Measurements from ENCODE around the gene VWC2L.

Gene VWC2L

DNA sequence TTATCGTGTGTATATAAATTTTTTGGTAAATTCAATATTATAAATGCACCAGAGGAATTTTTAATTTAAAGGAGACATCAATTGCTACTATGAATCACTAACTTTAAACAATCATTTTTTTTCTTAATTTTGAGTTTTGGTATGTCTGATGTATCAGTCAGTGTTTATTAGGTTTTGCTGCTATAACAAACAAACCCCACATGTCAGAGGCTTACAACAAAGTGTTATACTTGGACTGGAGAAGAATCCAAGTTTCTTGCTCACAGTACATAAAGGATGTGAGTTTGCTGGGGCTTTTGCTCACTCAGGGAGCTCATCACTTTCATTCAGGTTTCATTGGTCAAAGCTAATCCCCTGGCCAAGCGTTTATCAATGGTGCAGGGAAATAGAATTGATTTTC is 81.8 kb downstream of the VWC2L start:
- TF ChIP-seq, protein P1, sequence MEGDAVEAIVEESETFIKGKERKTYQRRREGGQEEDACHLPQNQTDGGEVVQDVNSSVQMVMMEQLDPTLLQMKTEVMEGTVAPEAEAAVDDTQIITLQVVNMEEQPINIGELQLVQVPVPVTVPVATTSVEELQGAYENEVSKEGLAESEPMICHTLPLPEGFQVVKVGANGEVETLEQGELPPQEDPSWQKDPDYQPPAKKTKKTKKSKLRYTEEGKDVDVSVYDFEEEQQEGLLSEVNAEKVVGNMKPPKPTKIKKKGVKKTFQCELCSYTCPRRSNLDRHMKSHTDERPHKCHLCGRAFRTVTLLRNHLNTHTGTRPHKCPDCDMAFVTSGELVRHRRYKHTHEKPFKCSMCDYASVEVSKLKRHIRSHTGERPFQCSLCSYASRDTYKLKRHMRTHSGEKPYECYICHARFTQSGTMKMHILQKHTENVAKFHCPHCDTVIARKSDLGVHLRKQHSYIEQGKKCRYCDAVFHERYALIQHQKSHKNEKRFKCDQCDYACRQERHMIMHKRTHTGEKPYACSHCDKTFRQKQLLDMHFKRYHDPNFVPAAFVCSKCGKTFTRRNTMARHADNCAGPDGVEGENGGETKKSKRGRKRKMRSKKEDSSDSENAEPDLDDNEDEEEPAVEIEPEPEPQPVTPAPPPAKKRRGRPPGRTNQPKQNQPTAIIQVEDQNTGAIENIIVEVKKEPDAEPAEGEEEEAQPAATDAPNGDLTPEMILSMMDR (conservative IDR thresholded peaks at IDR 0.05; ENCODE audit: low read depth, low read length): no peak
- no peak overlapping the region for H3K4me3 ChIP-seq (ENCODE audit: low read depth, low read length)
- no peak for DNase-seq (ENCODE audit: low read depth)

DNA sequence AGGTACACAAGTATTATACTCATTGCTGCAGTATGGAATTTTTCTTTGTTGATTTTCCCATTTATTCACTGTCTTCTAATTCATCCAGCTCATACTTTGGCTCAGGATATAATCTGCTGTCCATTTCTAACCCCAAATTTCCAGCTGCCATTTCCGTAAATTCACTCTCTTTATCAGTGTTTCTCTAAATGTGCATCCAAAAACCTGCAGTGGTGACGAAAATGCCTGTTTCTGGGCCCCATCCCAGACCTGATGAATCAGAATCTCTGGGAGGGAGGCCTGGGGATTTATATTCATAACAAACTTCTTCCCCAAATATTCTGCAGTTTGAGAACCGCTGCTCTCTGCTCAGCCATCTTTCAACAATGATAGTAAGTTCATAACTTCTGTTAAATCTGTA is 86.6 kb downstream of the VWC2L start:
- TF ChIP-seq, protein P1 (conservative IDR thresholded peaks at IDR 0.05; ENCODE audit: low read depth, low read length): no peak
- DNase-seq (ENCODE audit: low read depth): no peak
- no peak overlapping the region for H3K4me3 ChIP-seq (ENCODE audit: low read depth, low read length)

DNA sequence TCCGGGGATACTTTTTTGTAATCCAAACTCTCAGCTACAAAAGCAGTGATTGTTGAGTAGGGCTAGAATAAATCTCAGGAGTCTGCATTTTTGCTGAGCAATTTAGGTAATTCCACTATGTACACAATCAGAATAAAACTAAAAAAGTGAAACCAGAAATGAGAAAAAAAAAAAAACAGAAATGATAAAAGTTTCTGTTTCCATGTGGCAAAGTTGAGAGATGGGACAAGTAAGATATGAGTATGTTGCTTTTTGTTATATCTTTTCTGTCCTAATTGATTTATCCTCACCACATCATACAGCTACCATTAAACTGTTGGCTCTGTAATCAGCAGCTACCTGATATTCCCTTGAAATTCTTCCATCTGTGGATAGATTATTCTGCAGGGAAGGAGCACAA is 92.7 kb downstream of the VWC2L start:
- DNase-seq (ENCODE audit: low read depth): no peak
- TF ChIP-seq, protein P1 (conservative IDR thresholded peaks at IDR 0.05; ENCODE audit: low read depth, low read length): no peak
- no peak overlapping the region for H3K4me3 ChIP-seq (ENCODE audit: low read depth, low read length)

DNA sequence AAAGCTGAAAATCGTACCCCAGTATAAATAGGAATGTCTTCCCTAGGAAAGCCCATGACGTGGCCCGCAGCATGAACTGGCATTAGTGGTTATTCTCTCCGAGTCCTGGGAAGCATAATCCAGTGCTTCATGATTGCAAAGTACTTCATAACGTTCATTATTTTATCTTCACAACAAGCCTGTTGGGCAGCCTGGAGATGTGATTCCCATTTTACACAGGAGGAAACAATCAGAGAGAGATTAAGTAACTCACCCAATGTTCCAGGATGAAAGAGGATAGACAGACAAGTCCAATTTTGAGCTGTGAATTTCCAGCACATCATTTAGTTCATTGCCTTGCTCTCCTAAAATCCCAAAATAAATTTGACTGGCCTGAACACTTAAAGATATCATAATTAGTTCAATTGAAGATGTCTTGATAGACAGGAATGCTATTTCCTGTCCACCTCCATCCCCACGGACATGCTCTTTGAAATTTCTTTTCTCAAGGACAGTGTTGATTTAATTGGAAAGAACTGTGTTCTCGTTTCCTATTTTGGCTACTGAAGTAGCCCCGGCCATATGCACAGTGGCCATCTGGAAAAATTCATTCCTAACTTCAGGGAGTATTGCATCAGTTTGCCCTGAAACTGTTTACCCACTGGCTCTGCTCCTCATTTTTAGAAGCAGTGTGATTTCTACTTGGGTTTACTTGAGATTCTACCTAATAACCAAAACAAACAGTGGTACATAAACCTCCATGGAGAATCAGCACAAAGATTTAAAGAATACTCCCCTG is 93.9 kb downstream of the VWC2L start:
- TF ChIP-seq, protein P1 (conservative IDR thresholded peaks at IDR 0.05; ENCODE audit: low read depth, low read length): no peak
- no peak overlapping the region for H3K4me3 ChIP-seq (ENCODE audit: low read depth, low read length)
- DNase-seq (ENCODE audit: low read depth): no peak

DNA sequence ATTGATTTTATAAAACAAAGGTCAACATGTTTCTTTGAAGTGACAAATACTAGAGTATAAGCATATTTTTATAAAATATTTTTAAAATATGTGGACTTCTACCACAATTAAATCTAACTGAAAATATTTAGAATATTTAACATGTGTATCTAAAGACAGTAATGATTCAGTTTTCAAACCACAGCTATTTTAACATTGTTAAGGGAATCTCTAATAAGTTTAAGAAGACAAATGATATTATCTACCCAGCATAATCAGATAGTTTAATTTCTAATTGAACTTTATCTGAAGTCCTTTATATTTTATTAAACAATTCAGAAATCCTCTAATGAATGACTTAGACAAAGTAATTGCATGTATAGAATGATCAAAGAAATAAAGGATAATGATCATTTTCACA is 96.2 kb downstream of the VWC2L start:
- no peak for DNase-seq (ENCODE audit: low read depth)
- TF ChIP-seq, protein P1 (conservative IDR thresholded peaks at IDR 0.05; ENCODE audit: low read depth, low read length): no peak
- no peak overlapping the region for H3K4me3 ChIP-seq (ENCODE audit: low read depth, low read length)

DNA sequence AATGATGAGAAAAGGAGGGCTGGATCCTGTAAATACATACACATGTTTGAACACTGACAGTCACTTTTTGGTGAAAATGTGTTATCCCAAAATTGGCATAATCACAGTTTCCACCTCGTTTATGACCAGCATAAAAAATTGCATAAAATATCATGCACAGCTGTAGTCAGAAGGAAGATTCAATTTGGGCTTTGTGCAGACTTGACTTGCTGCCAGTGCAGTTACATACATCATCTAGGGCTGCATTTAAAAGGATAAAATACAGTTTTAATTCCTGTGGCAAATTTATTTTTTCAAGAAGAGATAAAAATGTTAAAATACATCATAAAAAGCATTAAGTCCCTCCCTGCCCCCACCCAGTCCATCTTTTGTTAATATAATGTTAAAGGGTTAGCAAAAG is 103.8 kb downstream of the VWC2L start:
- no peak overlapping the region for H3K4me3 ChIP-seq (ENCODE audit: low read depth, low read length)
- TF ChIP-seq, protein P1 (conservative IDR thresholded peaks at IDR 0.05; ENCODE audit: low read depth, low read length): no peak
- DNase-seq (ENCODE audit: low read depth): no peak

DNA sequence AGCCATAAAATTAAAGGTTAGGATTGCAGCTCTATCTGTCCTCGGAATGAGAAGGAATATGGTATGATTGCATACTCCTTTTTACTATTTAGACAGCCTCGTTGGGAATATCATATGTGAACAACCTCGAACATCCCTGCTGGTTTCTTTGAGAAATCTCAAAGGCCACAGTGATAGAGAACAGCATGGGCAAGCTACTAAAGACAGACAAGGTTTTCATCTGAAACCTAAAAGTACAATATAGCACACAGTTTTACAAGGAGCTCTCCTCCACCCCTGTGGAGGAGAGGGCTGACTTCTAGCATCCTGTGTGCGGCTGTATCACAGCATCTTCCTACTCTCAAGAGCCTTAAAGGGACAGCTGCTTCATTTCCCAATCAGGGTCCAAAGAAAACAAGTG is 104.3 kb downstream of the VWC2L start:
- TF ChIP-seq, protein P1 (conservative IDR thresholded peaks at IDR 0.05; ENCODE audit: low read depth, low read length): no peak
- DNase-seq (ENCODE audit: low read depth): no peak
- H3K4me3 ChIP-seq (ENCODE audit: low read depth, low read length): no peak overlapping the region

All from choroid plexus epithelial cell (primary cell).